IMR-90 (cell line): Measurements from ENCODE around the gene GRSF1. TPM values are rescaled to one million over a fixed set of nuclear protein-coding genes. Genes with fewer than 3 reads are reported as not detected.

Experiments
- ATAC-seq: fragments of 200-7000 bp; cut with Tn5 transposase; 2 replicates; pipeline ENCODE4 v1.9.1; 2020; ENCODE audit warnings: low read depth, mild to moderate bottlenecking, moderate library complexity
- BruUV-seq: library from RNA; stranded (reverse); fragments of 400-500 nt; replicated peaks from 2 replicates; lab custom pipeline; 2021; lab: Mats Ljungman, UMichigan
- CTCF ChIA-PET: fragments of 300-600 bp; formaldehyde crosslinking; extraction: SDS; loops from one replicate; lab custom pipeline; 2021; ENCODE audit warnings: antibody characterized with exemption; lab: Yijun Ruan, JAX
- POLR2A ChIA-PET: fragments of 300-600 bp; sonication (Branson Sonifier 250); formaldehyde crosslinking; loops from one replicate; lab custom pipeline; 2022; ENCODE audit warnings: antibody characterized with exemption; ENCODE audit not compliant: unreplicated experiment; lab: Charles Lee
- DNase-seq: peaks from one replicate; pipeline ENCODE4 v3.0.0; 2013
- H2AFZ ChIP-seq: replicated peaks from 2 replicates; pipeline ENCODE3; 2013; ENCODE audit warnings: low read length, mild to moderate bottlenecking; ENCODE audit not compliant: poor library complexity
- H2AK5ac ChIP-seq: 2 replicates; pipeline ENCODE4 v1.6.1; 2013; ENCODE audit warnings: low read depth, low read length, inconsistent platforms
- H2AK9ac ChIP-seq: replicated peaks from 2 replicates; pipeline ENCODE3; 2013; ENCODE audit warnings: mild to moderate bottlenecking, low read depth, low read length, moderate library complexity; ENCODE audit not compliant: poor library complexity
- H2BK120ac ChIP-seq: 2 replicates; pipeline ENCODE4 v1.6.1; 2013; ENCODE audit warnings: low read depth, low read length, inconsistent platforms
- H2BK15ac ChIP-seq: 3 replicates; pipeline ENCODE4 v1.6.1; 2013; ENCODE audit warnings: low read depth, low read length, inconsistent platforms
- H2BK20ac ChIP-seq: 2 replicates; pipeline ENCODE4 v1.6.1; 2013; ENCODE audit warnings: low read depth, mild to moderate bottlenecking, inconsistent platforms, low read length, moderate library complexity
- H2BK5ac ChIP-seq: 2 replicates; pipeline ENCODE4 v1.6.1; 2013; ENCODE audit warnings: mild to moderate bottlenecking, low read depth, low read length, inconsistent platforms; ENCODE audit not compliant: poor library complexity, severe bottlenecking
- H3K14ac ChIP-seq: replicated peaks from 2 replicates; pipeline ENCODE4 v1.6.1; 2013; ENCODE audit warnings: low read depth, low read length, inconsistent platforms
- H3K18ac ChIP-seq: 2 replicates; pipeline ENCODE4 v1.6.1; 2013; ENCODE audit warnings: low read depth, low read length, control low read depth
- H3K23ac ChIP-seq: 2 replicates; pipeline ENCODE4 v1.6.1; 2013; ENCODE audit warnings: low read depth, low read length, inconsistent platforms
- H3K27ac ChIP-seq: 2 replicates; pipeline ENCODE4 v1.5.1; 2013; ENCODE audit warnings: mild to moderate bottlenecking, control low read depth, low read length; ENCODE audit not compliant: insufficient read depth
- H3K27me3 ChIP-seq: 2 replicates; pipeline ENCODE4 v1.6.1; 2013; ENCODE audit warnings: low read length; ENCODE audit not compliant: control insufficient read depth, insufficient read depth
- H3K36me3 ChIP-seq: 2 replicates; pipeline ENCODE4 v1.6.1; 2013; ENCODE audit warnings: low read length, mixed read lengths; ENCODE audit not compliant: control insufficient read depth, insufficient read depth
- H3K4ac ChIP-seq: 2 replicates; pipeline ENCODE4 v1.6.1; 2013; ENCODE audit warnings: low read depth, low read length, inconsistent platforms
- H3K4me1 ChIP-seq: 2 replicates; pipeline ENCODE4 v1.6.1; 2013; ENCODE audit warnings: low read length, mixed read lengths; ENCODE audit not compliant: control insufficient read depth, insufficient read depth
- H3K4me2 ChIP-seq: 2 replicates; pipeline ENCODE4 v1.6.1; 2013; ENCODE audit warnings: low read depth, mild to moderate bottlenecking, control low read depth, low read length, moderate library complexity
- H3K4me3 ChIP-seq: 2 replicates; pipeline ENCODE4 v1.5.1; 2013; ENCODE audit warnings: low read depth, mild to moderate bottlenecking, control low read depth, low read length, moderate library complexity; ENCODE audit not compliant: insufficient read depth
- H3K56ac ChIP-seq: 2 replicates; pipeline ENCODE4 v1.6.1; 2013; ENCODE audit warnings: low read length, inconsistent platforms; ENCODE audit not compliant: insufficient read depth; ENCODE audit errors: extremely low read depth
- H3K79me1 ChIP-seq, 2 experiments: 2 replicates each; pipeline ENCODE4 v1.6.1; 2013; ENCODE audit warnings: low read length in 2 of 2, inconsistent platforms in 1 of 2, low read depth in 1 of 2
- H3K9ac ChIP-seq: 2 replicates; pipeline ENCODE4 v1.6.1; 2013; ENCODE audit warnings: low read depth, low read length, control low read depth
- H3K9me1 ChIP-seq: 2 replicates; pipeline ENCODE4 v1.6.1; 2013; ENCODE audit warnings: low read length, inconsistent platforms; ENCODE audit not compliant: insufficient read depth
- H3K9me3 ChIP-seq: 2 replicates; pipeline ENCODE4 v1.6.1; 2013; ENCODE audit warnings: low read length; ENCODE audit not compliant: control insufficient read depth, insufficient read depth
- H4K20me1 ChIP-seq: 2 replicates; pipeline ENCODE4 v1.6.1; 2013; ENCODE audit warnings: low read length, inconsistent platforms; ENCODE audit not compliant: insufficient read depth
- H4K5ac ChIP-seq: 2 replicates; pipeline ENCODE4 v1.6.1; 2013; ENCODE audit warnings: mild to moderate bottlenecking, low read depth, low read length, control low read depth
- H4K8ac ChIP-seq, 2 experiments: 2 replicates each; pipeline ENCODE4 v1.6.1; 2013; ENCODE audit warnings: low read depth in 2 of 2, low read length in 2 of 2, control low read depth in 1 of 2, inconsistent platforms in 1 of 2
- H4K91ac ChIP-seq: 2 replicates; pipeline ENCODE4 v1.6.1; 2013; ENCODE audit warnings: low read depth, low read length, inconsistent platforms; ENCODE audit not compliant: insufficient read depth
- BHLHE40 ChIP-seq: fragments of 150-350 bp; IDR thresholded peaks from 2 replicates; pipeline ENCODE4 v1.6.1; 2016; ENCODE audit warnings: mild to moderate bottlenecking, low read depth, low read length
- CEBPB ChIP-seq: IDR thresholded peaks from 2 replicates; pipeline ENCODE4 v1.6.1; 2012; ENCODE audit warnings: low read depth, low read length, improper control_type of control experiment
- FOS ChIP-seq: fragments of 150-350 bp; IDR thresholded peaks from 2 replicates; pipeline ENCODE4 v1.6.1; 2016; ENCODE audit warnings: low read depth, low read length
- MXI1 ChIP-seq: IDR thresholded peaks from 2 replicates; pipeline ENCODE4 v1.6.1; 2012; ENCODE audit warnings: low read depth, mild to moderate bottlenecking, low read length, moderate library complexity, borderline replicate concordance
- RCOR1 ChIP-seq: IDR thresholded peaks from 2 replicates; pipeline ENCODE4 v1.6.1; 2012; ENCODE audit warnings: mild to moderate bottlenecking, low read length, improper control_type of control experiment; ENCODE audit not compliant: insufficient replicate concordance
- WGBS, 2 experiments: methylation state at CpG; one replicate each; pipeline versions ENCODE4 v1.1.5 to v1.1.7; 2013; ENCODE audit warnings: missing lambda C conversion rate in 2 of 2; ENCODE audit not compliant: insufficient read length in 1 of 2; ENCODE audit errors: extremely low coverage in 2 of 2; 5-methylcytosine and 5-hydroxymethylcytosine counted together
- dilution Hi-C: fragments of 300-500 bp; cut with HindIII; formaldehyde crosslinking; loops from one replicate; pipeline ENCODE4 v1.14.3; 2018; ENCODE audit warnings: low sequenced_read_pairs; ENCODE audit not compliant: unreplicated experiment
- in situ Hi-C: fragments of 300-500 bp; cut with MboI; formaldehyde crosslinking; loops from 3 replicates; pipeline ENCODE4 v1.14.3; 2019; ENCODE audit warnings: low sequenced_read_pairs, inconsistent platforms, mixed read lengths
- intact Hi-C: fragments of 100-400 bp; cut with micrococcal nuclease; formaldehyde crosslinking; loops from 2 replicates; pipeline ENCODE4 v1.10.0; 2022
- polyA plus RNA-seq, 3 experiments: library from polyadenylated mRNA; depleted of rRNA; stranded (reverse); fragments of >200 nt; gene quantifications; 2 replicates each; pipeline ENCODE4 v1.2.3, GENCODE V29; 2012; ENCODE audit warnings: low replicate concordance in 1 of 3
- total RNA-seq: library from RNA; depleted of rRNA; stranded (reverse); fragments of >200 nt; gene quantifications from 2 replicates; pipeline ENCODE4 v1.2.3, GENCODE V29; 2012

Gene GRSF1
- total and polyA plus RNA-seq, 2 of the 4 experiments (the other 2 are of a cell fraction): 67.7 to 71.5 TPM

DNA sequence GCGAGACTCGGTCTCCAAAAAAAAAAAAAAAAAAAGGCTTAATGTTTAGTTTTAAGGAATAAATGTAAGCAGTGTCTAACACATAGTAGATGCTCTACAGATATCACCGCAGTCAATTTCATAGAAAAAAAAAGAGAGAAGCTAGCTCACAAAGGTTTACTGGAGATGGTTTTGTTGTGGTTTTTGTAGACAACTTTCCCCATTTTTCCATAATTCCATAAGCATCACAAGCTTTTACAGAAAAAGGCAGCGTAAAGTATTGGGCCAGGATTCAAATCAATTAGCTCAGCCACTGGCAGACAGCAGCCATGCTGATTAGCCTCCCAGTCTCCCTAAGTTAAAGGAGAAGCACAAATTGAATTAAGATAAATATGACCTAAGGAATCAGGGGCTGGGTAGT lies 1.5 kb downstream of the GRSF1 start:
- no peaks in the 10 kb centered on the region for H3K9me3 ChIP-seq
- DNase-seq (peak; percentile 10), ATAC-seq (no peak)
- ChIA-PET CTCF (interaction anchor here (0.6 to 0.9 kb wide), 3 partner anchors 11 to 187 kb away, joined by 3 to 4 read pairs (median 3); no protein-coding TSS in a partner anchor), POLR2A (no interaction called here)
- H2AK5ac ChIP-seq: peak overlapping the region; percentile 65; the same call in 1 of the 2 replicates
- H3K27me3 ChIP-seq: no peaks in the 10 kb centered on the region
- BruUV-seq: TSS peak; percentile 77
- H3K4me2 ChIP-seq: peak overlapping the region; percentile 69
- H3K4me3 ChIP-seq: peak overlapping the region; percentile 70
- TF ChIP-seq FOS: no peak
- TF ChIP-seq RCOR1: no peak
- no peak for TF ChIP-seq MXI1
- TF ChIP-seq CEBPB: no peak
- TF ChIP-seq BHLHE40: no peak
- in situ Hi-C loops: loop anchor here (10.0 kb wide), 1 partner anchor 157 kb away; the partner anchor contains the start of gene DCK
- H4K91ac ChIP-seq: 0 out of 2 replicates have a peak overlapping the region, but pooled peaks have one; percentile 25
- H3K36me3 ChIP-seq: peaks cover 12% of the 10 kb centered on the region
- H3K9ac ChIP-seq: peak overlapping the region; percentile 91
- H3K18ac ChIP-seq: peak overlapping the region; percentile 10; the same call in 1 of the 2 replicates
- peaks cover 7% of the 10 kb centered on the region for H3K9me1 ChIP-seq
- peaks cover 8% of the 10 kb centered on the region for H3K4me1 ChIP-seq
- no peak overlapping the region for H2BK15ac ChIP-seq
- intact Hi-C loops: loop anchor here (1.0 to 5.0 kb wide), 5 partner anchors 64 to 349 kb away; partner anchors contain the start of genes DCK and MOB1B
- dilution Hi-C loops: no loop called here
- no peak overlapping the region for H4K5ac ChIP-seq
- peak overlapping the region; percentile 68 for H3K23ac ChIP-seq
- H3K79me1 ChIP-seq: peaks cover 2 to 28% of the 10 kb centered on the region in 2 experiments; a peak in 3 of 4 replicates
- H3K56ac ChIP-seq: peak overlapping the region; percentile 42; the same call in 1 of the 2 replicates
- WGBS, 2 experiments: no CpG with 5 or more reads among the region's 4 CpGs
- peak overlapping the region in 1 of 2 experiments; percentile 44; a peak in 3 of 4 replicates for H4K8ac ChIP-seq
- peaks cover 43% of the 10 kb centered on the region for H4K20me1 ChIP-seq
- H3K14ac ChIP-seq: peak overlapping the region; percentile 82
- peak overlapping the region; percentile 63; the same call in 1 of the 2 replicates for H3K27ac ChIP-seq
- no peak overlapping the region for H2BK120ac ChIP-seq
- H2BK20ac ChIP-seq: no peak overlapping the region
- no peak overlapping the region for H2AFZ ChIP-seq
- peak overlapping the region; percentile 31 for H2AK9ac ChIP-seq
- peak overlapping the region; percentile 94 for H3K4ac ChIP-seq
- peak overlapping the region; percentile 69 for H2BK5ac ChIP-seq
